Measurements from ENCODE around the gene ROCK2.

Gene ROCK2

GRCh38 chr2:11366326-11366741 is 21.9 kb upstream of the ROCK2 start:
- DNase-seq = no peak

DNA sequence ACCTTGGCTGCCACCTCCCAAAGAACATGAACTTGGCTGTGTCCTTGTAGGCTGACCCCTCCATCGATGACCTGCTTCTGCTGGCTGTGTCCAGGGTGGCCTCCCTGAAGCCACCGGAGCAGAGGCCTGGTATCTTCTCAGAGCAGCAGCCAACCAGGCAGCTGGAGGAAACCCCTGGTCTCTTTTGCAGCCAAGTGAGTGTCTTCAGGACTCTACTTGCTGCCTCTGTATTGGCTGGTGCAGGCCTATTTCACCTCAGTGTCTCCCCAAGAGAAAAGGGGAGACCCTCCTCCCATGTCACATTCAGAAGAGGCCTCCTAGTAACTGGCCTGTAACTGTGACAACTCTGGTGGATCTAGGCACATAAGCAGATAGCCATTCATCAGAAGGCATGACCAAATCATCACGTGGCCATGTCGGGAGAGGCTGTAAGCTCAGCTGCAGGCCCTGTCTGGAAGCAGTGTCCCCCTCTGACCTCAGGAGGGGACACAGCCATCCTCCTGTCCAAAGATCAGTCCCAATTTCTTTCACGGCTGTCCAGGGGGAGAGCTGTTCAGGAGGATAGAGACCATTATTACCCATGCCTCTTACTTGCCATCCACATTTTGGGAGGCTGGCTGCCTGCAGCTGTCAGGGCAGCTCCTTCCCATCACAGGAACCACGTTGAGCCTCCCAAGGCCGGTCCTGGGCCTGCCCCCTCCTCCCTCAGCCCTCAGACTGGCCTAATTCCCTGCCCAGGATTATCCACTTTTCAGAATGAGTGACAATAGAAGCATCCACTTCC is 20.9 kb upstream of the ROCK2 start:
- no peak for DNase-seq

- no peak for DNase-seq
Observed at GRCh38 chr2:11364565-11364887, 20.1 kb upstream of the ROCK2 start.

DNA sequence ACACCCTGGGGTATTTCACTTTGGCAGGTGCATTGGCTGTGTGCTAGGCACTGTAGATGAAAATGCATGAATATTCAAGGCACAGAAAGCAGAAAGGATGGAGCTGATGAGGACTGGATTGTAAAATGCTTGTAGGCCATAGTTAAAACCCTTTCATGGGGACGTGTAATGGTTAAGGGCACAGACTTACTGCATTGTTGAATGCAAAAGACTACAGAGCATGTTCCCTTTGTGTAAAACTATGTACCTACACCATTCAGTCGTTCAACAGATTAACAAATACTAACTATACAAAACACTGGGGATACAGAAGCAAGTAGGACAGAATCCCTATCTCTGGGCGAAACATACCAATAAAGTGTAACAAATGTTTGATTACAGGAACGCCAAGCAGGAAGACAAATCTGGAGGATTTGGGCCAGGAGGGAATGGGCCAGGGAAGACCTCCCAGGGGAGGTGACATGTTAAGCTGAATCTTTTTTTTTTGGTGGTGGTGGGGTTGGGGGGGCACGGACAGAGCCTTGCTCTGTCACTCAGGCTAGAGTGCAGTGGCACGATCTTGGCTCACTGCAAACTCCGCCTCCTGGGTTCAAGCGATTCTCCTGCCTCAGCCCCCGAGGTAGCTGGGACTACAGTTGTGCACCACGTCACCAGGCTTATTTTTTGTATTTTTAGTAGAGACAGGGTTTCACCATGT is 19.6 kb upstream of the ROCK2 start:
- DNase-seq = no peak

DNA sequence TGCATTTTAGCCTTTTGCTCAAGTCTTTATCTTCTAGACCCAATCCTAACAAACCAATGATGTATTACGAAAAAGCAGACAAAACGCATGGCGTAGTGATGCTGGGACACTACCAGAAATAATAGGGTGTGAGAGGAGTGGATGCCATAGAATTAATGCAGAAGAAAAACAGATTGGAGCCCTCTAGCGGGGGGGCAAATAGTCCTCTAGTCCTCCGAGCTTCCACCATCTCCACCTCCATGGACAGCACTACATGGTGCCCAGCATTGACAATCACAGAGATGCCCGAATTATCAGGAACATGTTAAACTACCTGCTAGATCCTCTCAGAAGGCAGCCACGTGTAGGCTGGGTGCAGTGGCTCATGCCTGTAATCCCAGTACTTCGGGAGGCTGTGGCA is 15.4 kb upstream of the ROCK2 start:
- DNase-seq = no peak

DNA sequence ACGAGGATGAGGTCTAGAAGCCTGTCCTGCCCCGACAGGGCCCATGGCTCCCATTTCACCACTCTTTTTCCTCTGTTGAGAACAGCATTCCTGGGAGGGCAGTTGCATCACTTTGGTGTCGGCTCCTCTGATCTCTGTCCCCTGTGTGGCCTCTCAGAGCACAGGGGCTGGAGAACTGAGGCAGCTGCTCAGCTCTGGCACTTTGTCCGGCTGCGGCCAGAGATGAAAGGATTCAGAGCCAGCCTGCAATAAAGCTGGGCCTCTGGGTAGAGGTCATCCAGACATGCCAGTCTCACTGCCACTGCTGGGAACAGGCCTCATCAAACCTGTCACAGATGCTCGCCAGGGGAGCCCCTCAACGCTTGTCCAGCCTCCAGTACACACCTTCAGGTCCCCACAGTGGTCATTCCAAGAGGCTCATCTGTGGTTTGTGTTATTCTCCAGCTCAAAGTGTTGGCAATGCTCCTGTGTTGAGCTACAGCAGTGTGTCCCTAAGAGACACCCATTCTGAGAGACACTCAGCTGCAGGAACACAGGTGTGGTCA is 13.1 kb upstream of the ROCK2 start:
- DNase-seq = no peak

DNA sequence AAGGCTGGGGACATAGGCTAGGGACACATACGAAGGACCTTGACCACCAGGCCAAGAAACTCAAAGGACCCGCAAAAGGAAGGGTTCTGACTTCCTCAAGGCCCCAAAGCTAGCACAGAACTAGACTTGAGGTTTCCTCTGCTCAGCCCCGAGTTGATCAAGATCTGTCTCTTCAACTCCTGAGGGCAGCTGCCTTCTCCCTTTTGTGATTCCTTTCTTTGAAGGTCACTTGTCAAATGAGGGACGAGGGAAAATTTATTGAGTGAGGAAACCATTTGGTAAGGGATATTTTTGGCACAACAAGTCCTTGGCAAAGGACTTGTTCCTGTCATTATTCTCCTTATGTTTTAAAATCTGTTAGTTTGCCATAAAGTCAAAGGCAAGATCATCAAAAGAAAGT is 12.3 kb upstream of the ROCK2 start:
- DNase-seq = no peak

- DNase-seq = no peak
Observed at GRCh38 chr2:11355194-11356053, 11.0 kb upstream of the ROCK2 start.

DNA sequence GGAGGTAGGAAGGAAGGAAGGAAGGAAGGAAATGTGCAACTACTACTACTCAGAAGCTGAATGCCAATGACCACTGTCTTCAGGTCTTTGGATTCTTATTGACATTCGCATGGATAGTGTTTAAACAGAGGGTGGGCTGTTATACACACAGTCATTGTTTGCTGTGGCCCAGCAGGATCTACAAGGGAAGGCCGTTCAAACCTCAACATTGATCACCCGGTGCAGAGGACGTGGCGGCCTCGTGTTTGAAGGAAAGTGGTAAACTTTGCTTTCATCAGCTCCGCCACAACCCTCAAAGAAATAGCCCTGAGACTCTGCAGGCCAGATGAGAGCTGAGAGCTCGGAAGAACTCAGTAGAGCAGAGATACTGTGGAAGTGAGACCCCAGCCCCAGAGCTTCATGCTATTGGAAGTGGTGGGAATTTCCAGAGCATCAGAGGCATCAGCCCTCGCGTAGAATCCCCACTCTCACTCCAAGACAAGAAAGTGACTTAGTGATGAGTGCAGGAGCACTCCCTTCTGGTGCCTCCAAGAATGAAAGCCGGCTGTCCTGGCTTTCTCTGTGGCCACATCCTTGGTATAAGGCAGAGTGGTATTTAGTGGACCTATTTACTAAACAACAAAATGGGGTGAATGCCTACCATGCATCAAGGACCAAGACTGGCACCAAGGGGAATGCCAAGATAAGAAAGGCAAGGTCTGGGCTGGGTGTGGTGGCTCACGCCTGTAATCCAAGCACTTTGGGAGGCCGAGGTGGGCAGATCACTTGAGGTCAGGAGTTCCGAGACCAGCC is 10.1 kb upstream of the ROCK2 start:
- no peak for DNase-seq

DNA sequence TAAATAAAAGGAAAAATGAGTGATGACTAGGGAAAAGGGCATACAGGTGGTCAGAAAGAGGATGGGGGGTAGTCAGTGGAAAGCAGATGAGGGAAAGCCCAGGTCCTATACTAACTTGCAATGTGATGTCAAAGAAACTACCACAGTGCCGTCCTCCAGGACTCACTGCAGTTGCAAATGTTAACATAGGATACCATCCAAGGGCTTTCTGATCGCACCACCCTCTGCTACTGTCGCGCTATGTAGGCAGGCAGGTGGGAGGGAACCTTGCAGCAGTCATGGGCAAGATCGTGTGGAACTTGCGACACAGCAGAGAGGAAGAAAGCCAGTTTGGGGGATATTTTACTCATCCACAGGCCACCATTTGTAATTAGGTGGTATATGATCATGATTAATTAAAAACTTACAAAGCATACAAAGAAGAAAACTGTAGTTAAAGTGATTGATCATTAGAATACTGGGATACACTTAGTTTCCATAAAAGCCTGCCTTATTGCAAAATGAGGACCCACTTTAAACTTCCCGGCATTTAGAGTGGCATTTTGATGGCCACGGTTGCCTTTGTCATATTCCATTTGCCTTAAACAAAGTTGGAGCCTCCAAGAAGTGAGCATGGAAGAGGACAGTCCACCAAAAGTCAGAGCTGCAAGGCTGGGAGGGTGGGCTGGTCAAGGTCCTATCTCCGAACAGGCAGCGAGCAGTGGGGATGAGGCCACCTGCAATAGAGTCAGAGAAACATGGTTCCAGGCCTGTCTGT is 8.5 kb upstream of the ROCK2 start:
- no peak for DNase-seq

DNA sequence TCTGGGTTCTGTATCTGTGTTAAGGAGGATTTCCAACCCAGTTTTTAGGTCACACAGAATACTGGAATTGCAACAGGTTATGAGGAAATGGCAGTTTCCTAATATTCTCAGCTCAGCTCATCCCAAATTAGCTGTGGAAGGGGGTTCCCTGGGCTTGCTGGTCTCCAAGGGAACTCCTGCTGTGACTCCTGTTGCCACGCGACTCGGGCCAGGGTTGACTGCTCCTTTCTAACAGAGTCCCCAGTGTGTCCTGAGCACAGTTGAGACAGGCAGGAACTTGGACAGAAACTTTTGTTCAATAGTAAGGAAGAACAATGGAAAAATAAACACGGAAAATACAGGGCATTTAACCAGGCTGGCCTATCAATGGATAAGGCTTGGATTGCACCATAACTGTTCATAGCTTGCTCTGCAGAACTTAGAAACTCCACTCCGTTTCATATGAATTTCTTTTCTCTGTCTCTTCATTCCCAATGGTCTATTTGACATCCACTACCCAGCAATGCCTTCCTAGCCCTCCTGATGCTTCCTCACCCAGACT is 3.8 kb upstream of the ROCK2 start:
- DNase-seq = no peak

GRCh38 chr2:11347403-11347959 is 3.0 kb upstream of the ROCK2 start:
- no peak for DNase-seq

DNA sequence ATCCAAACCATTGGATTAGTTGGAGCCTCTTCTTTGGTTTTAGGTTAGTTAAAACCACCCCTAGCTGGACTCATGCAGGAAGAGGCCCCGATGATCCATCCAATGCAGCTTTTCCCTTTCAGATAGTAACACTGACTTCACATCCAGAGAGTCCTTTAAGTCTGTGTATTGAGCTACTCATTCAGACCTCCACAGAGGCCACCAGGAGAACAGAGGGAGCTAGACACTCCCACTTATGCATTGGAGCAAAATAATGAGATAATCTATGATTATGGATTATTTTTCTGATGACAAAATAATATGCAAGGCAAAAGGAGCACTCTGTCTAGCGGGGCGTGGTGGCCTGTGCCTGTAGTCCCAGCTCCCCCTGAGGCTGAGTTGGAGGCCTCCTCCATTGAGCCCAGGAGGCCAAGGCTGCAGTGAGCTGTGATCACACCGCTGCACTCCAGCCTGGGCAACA is 1.6 kb upstream of the ROCK2 start:
- DNase-seq = no peak

DNA sequence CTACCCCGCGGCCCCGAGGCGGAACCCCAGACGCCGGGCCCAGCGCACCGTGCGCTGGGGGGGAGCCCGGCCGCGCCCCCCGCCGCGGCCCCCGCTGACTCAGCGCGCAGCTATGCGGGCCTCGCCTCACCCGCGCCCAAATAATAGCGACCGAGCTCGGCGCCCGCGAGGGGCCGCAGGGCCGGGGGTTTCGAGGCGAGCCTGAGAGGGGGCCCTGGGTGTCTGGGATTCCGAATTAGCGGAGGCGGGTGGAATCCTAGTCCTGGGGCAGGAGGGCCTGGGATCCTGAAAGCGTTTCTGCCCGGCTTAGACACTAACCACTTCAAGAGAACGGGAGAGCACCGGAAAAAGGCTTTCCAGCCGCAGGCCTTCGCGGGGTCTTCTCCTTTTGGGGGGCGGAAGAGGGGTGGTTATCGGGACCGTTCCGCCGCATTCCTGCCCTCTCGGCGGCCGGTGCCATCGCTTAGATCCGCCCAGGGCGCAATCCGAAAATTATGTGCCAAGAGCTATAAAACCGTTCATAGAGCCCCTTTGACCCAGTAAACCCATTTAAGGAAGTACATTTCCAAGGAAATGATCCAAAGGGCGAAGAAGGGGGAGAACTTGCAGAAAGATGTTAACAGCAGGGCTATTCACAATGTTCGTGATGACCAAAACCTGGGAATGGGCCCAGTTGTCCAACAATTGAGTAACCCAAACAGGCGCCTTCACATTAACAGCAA is 681 bp upstream of the ROCK2 start:
- no peak for DNase-seq

- DNase-seq = no peak
Observed at GRCh38 chr2:11343650-11344341, 640 bp downstream of the ROCK2 start.

- no peak for DNase-seq
Observed at GRCh38 chr2:11343368-11343649, 1.1 kb downstream of the ROCK2 start.

DNA sequence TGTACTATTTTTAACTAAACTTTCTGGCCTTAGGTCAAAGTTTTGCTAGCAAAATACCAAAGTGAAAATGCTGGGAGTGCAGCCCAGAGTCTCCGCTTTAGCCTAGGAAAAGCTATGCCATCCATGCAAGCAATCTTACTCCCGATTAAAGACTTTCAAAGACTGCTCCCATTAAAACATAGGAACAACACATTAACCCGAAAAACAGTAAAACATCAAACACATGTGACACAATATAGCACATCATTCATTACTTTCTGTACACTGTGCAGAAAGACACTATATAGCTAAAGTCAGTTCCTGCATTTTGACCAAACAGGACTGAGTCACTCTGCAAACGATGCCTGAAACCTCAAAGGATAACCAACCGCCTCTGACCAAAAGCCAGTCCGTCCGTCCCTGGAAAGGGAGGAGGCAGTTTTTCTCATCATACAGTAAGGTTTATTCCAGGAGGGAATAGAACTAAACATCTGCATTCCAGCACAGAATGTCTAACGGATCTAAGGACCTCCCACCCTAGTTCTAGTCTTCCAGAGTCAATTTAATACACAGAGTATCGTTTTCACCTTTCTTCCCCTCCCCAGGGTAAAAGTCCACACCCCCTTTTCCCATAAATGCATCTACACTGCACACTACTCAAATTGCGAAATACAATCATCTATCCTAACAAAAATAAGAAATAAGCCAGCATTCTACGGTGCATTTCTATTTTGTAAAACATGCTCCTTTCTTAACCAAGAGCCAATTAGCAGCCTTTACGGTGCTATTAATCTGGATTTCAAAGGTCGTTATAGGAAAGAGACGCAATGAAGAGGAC is 1.7 kb downstream of the ROCK2 start:
- DNase-seq = no peak

DNA sequence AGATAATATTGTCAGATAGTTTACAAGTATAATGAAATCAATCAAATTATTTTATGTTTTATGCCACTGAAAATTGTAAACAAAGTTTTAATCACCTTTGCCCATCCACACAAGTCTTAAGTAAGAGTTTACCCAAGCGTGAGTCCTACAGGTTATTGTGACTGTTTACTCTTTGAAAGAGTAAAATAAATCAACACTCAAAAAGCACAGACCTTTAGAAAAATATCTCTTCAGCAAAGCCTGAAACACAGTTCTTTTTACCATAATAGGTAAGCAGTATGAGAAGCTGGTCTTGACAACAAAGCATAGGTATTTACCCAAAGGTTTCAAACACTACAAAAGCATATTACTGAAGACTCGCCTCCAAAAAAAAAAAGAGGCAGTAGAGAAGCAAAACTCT is 3.7 kb downstream of the ROCK2 start:
- DNase-seq = no peak

DNA sequence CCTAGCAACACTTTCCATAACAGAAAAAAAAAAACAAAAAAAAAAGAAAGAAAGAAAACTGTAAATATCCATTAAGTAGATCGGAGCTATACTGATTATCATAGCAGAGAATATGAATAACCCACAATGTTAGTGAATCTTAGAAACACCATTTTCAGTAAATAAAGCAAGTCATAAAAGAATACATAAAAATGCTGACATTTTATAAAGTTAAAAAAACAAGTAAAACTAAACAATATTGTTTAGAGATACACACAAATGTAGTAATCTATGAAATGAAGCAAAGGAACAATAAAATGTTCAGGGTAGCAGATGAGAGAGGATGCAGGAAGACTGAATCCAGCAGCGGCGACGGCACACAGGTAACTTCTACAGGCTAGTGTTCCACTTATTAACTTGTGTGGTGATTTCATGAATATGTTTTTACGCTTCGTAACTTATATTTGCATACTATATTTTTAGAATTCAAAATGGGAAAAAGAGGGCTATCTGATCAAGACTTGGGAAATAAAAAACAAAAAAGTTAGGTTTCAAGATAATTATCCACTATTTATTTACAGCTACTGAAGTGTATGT is 4.8 kb downstream of the ROCK2 start:
- DNase-seq = no peak

All from NCI-H1417 treated with DMSO at 0.1 percent for 48 hours (cell line).